H1 (cell line): ENCODE measurements around the gene BCAS4. TPM values are rescaled to one million over a fixed set of nuclear protein-coding genes. Genes with fewer than 3 reads are reported as not detected.

Experiments used
- CTCF ChIA-PET: fragments of 300-600 bp; sonication (Branson Sonifier 250); formaldehyde crosslinking; loops from one replicate; lab custom pipeline; 2021; ENCODE audit not compliant: partially characterized antibody; lab: Charles Lee
- POLR2A ChIA-PET: fragments of 300-600 bp; sonication (Branson Sonifier 250); formaldehyde crosslinking; loops from one replicate; lab custom pipeline; 2021; ENCODE audit warnings: inconsistent platforms; ENCODE audit not compliant: partially characterized antibody; lab: Charles Lee
- DNase-seq, 2 experiments: peaks; one replicate each; pipeline versions ENCODE4 v3.0.0 to v3.0.0-alpha.2; 2010 to 2022; ENCODE audit warnings: low spot score in 2 of 2, low read depth in 1 of 2, mixed read lengths in 1 of 2
- FAIRE-seq: peaks from 2 replicates; lab custom pipeline; 2011; peaks lifted over from hg19 to GRCh38; lab: Jason Lieb, UNC
- H2AFZ ChIP-seq: 2 replicates; pipeline ENCODE4 v1.8.1; 2012; ENCODE audit warnings: low read length, inconsistent platforms
- H2AK5ac ChIP-seq: 2 replicates; pipeline ENCODE4 v1.6.1; 2013; ENCODE audit warnings: low read depth, low read length
- H2BK120ac ChIP-seq: replicated peaks from 2 replicates; pipeline ENCODE3; 2013; ENCODE audit warnings: low read depth, low read length, inconsistent platforms
- H2BK12ac ChIP-seq: 2 replicates; pipeline ENCODE4 v1.6.1; 2013; ENCODE audit warnings: low read depth, low read length
- H2BK15ac ChIP-seq: 2 replicates; pipeline ENCODE4 v1.6.1; 2013; ENCODE audit warnings: low read length
- H2BK20ac ChIP-seq: 2 replicates; pipeline ENCODE4 v1.6.1; 2013; ENCODE audit warnings: low read length
- H2BK5ac ChIP-seq: 2 replicates; pipeline ENCODE4 v1.6.1; 2013; ENCODE audit warnings: low read depth, low read length
- H3K14ac ChIP-seq: 2 replicates; pipeline ENCODE4 v1.6.1; 2013; ENCODE audit warnings: inconsistent platforms; ENCODE audit not compliant: insufficient read length
- H3K18ac ChIP-seq: 2 replicates; pipeline ENCODE4 v1.6.1; 2013; ENCODE audit warnings: low read length; ENCODE audit errors: extremely low read depth
- H3K23ac ChIP-seq: 2 replicates; pipeline ENCODE4 v1.6.1; 2013; ENCODE audit warnings: inconsistent platforms; ENCODE audit not compliant: insufficient read length
- H3K23me2 ChIP-seq: 2 replicates; pipeline ENCODE4 v1.6.1; 2013; ENCODE audit warnings: low read depth, low read length
- H3K27ac ChIP-seq: 2 replicates; pipeline ENCODE4 v1.6.1; 2011; ENCODE audit warnings: low read depth, low read length, inconsistent platforms
- H3K27me3 ChIP-seq, 4 experiments: replicated peaks in 1 of 4; 1 replicate in 1 of 4; 2 replicates in 3 of 4; pipeline versions ENCODE4 v1.6.1 to v1.8.1; 2011 to 2013; ENCODE audit warnings: low read length in 3 of 4, mild to moderate bottlenecking in 3 of 4, inconsistent platforms in 2 of 4, mixed read lengths in 2 of 4, moderate library complexity in 1 of 4; ENCODE audit not compliant: control insufficient read depth in 3 of 4, insufficient read depth in 3 of 4; ENCODE audit errors: extremely low read depth in 1 of 4
- H3K36me3 ChIP-seq, 4 experiments: 2 replicates each; pipeline versions ENCODE4 v1.6.1 to v1.8.1; 2011 to 2013; ENCODE audit warnings: mild to moderate bottlenecking in 4 of 4, low read length in 3 of 4, moderate library complexity in 2 of 4, control low read depth in 1 of 4, inconsistent platforms in 1 of 4; ENCODE audit not compliant: insufficient read depth in 4 of 4, control insufficient read depth in 2 of 4
- H3K4ac ChIP-seq: replicated peaks from 2 replicates; pipeline ENCODE3; 2013; ENCODE audit warnings: low read length, low read depth, mixed read lengths, inconsistent platforms; ENCODE audit not compliant: insufficient read length
- H3K4me1 ChIP-seq, 4 experiments: replicated peaks in 1 of 4; 1 replicate in 1 of 4; 2 replicates in 3 of 4; pipeline versions ENCODE4 v1.6.1 to v1.8.1; 2011 to 2013; ENCODE audit warnings: low read length in 3 of 4, inconsistent platforms in 2 of 4, mixed read lengths in 1 of 4; ENCODE audit not compliant: insufficient read depth in 4 of 4, control insufficient read depth in 3 of 4
- H3K4me2 ChIP-seq, 2 experiments: 2 replicates each; pipeline versions ENCODE4 v1.6.1 to v1.8.1; 2011 to 2013; ENCODE audit warnings: low read depth in 2 of 2, low read length in 2 of 2, control low read depth in 1 of 2, inconsistent platforms in 1 of 2, mild to moderate bottlenecking in 1 of 2; ENCODE audit not compliant: insufficient read depth in 1 of 2
- H3K4me3 ChIP-seq, 4 experiments: fragments of 200-600, 300-600 bp in 1 of 4; sonication (generic), shearing (Covaris generic), sonication (Bioruptor Twin) in 1 of 4; 2 replicates each; pipeline versions ENCODE4 v1.5.1 to v1.8.1; 2011 to 2016; ENCODE audit warnings: low read length in 4 of 4, low read depth in 3 of 4, control low read depth in 2 of 4, inconsistent platforms in 2 of 4, mild to moderate bottlenecking in 2 of 4, mixed read lengths in 1 of 4, moderate library complexity in 1 of 4; ENCODE audit not compliant: insufficient read depth in 2 of 4; ENCODE audit errors: extremely low read depth in 1 of 4
- H3K56ac ChIP-seq: replicated peaks from 2 replicates; pipeline ENCODE3; 2013; ENCODE audit warnings: low read depth, mild to moderate bottlenecking, mixed read lengths, low read length, inconsistent platforms; ENCODE audit not compliant: insufficient read length
- H3K79me1 ChIP-seq: 2 replicates; pipeline ENCODE4 v1.6.1; 2013; ENCODE audit warnings: low read depth, low read length, control low read depth
- H3K79me2 ChIP-seq, 2 experiments: 2 replicates each; pipeline versions ENCODE4 v1.6.1 to v1.8.1; 2012 to 2013; ENCODE audit warnings: low read length in 2 of 2, mild to moderate bottlenecking in 2 of 2, inconsistent platforms in 1 of 2; ENCODE audit not compliant: insufficient read depth in 2 of 2, control insufficient read depth in 1 of 2
- H3K9ac ChIP-seq, 4 experiments: replicated peaks in 1 of 4; 1 replicate in 1 of 4; 2 replicates in 3 of 4; pipeline versions ENCODE4 v1.6.1 to v1.8.1; 2011 to 2013; ENCODE audit warnings: low read depth in 3 of 4, low read length in 3 of 4, control low read depth in 2 of 4, mild to moderate bottlenecking in 2 of 4, moderate library complexity in 2 of 4, inconsistent platforms in 1 of 4; ENCODE audit errors: extremely low read depth in 1 of 4
- H3K9me3 ChIP-seq, 2 experiments: 2 replicates each; pipeline versions ENCODE4 v1.6.1 to v1.8.1; 2012 to 2013; ENCODE audit warnings: mild to moderate bottlenecking in 2 of 2, moderate library complexity in 2 of 2, control low read depth in 1 of 2, inconsistent platforms in 1 of 2, low read depth in 1 of 2, low read length in 1 of 2, mixed read lengths in 1 of 2; ENCODE audit not compliant: insufficient read depth in 2 of 2
- H4K20me1 ChIP-seq, 2 experiments: replicated peaks in 1 of 2; 2 replicates each; pipeline versions ENCODE3 to v1.8.1; 2011 to 2013; ENCODE audit warnings: inconsistent platforms in 2 of 2, low read length in 2 of 2, mild to moderate bottlenecking in 1 of 2; ENCODE audit not compliant: insufficient read depth in 2 of 2, control insufficient read depth in 1 of 2
- H4K5ac ChIP-seq: 2 replicates; pipeline ENCODE4 v1.6.1; 2013; ENCODE audit warnings: low read length, low read depth, mixed read lengths, inconsistent platforms; ENCODE audit not compliant: insufficient read length
- H4K8ac ChIP-seq: 2 replicates; pipeline ENCODE4 v1.8.0; 2013; ENCODE audit warnings: mild to moderate bottlenecking, moderate library complexity, low read length, inconsistent platforms; ENCODE audit not compliant: insufficient read depth; ENCODE audit errors: extremely low read depth
- H4K91ac ChIP-seq: replicated peaks from 2 replicates; pipeline ENCODE3; 2013; ENCODE audit warnings: low read length, mixed read lengths, inconsistent platforms; ENCODE audit not compliant: insufficient read length
- CEBPB ChIP-seq: IDR thresholded peaks from 2 replicates; pipeline ENCODE4 v1.6.1; 2012; ENCODE audit warnings: low read depth, low read length
- EGR1 ChIP-seq: IDR thresholded peaks from 2 replicates; pipeline ENCODE4 v1.6.1; 2011; ENCODE audit warnings: low read depth, low read length, borderline replicate concordance
- KDM1A ChIP-seq: fragments of 200-600, 300-600 bp; sonication (generic); IDR thresholded peaks from 2 replicates; pipeline ENCODE4 v1.7.1; 2016; ENCODE audit warnings: mild to moderate bottlenecking, low read length, borderline replicate concordance
- KDM5A ChIP-seq: fragments of 200-600 bp; IDR thresholded peaks from 2 replicates; pipeline ENCODE4 v1.7.1; 2012; ENCODE audit warnings: mild to moderate bottlenecking, low read length, inconsistent platforms, mixed read lengths
- RBBP5 ChIP-seq: IDR thresholded peaks from 2 replicates; pipeline ENCODE4 v1.7.1; 2012; ENCODE audit warnings: low read depth, mild to moderate bottlenecking, inconsistent platforms, low read length, moderate library complexity, borderline replicate concordance
- RFX5 ChIP-seq: IDR thresholded peaks from 2 replicates; pipeline ENCODE4 v1.6.1; 2011; ENCODE audit warnings: low read depth, low read length, improper control_type of control experiment, borderline replicate concordance
- RXRA ChIP-seq: IDR thresholded peaks from 2 replicates; pipeline ENCODE4 v1.6.1; 2011; ENCODE audit warnings: low read depth, mild to moderate bottlenecking, low read length, moderate library complexity; ENCODE audit not compliant: insufficient read depth
- WGBS, 2 experiments: shearing (Covaris generic) in 1 of 2; methylation state at CpG; one replicate each; pipeline versions ENCODE4 v1.1.6 to v1.1.7; 2013 to 2015; ENCODE audit warnings: low lambda C conversion rate in 2 of 2, mixed read lengths in 2 of 2, inconsistent platforms in 1 of 2, low coverage in 1 of 2, missing lambda C conversion rate in 1 of 2; ENCODE audit not compliant: insufficient replicate concordance in 2 of 2, insufficient coverage in 1 of 2, insufficient read length in 1 of 2; ENCODE audit errors: extremely low coverage in 1 of 2, missing lambda C conversion rate in 1 of 2; 5-methylcytosine and 5-hydroxymethylcytosine counted together
- polyA plus RNA-seq, 7 experiments: library from polyadenylated mRNA; depleted of rRNA in 3 of 7; stranded (reverse) in 5 of 7; unstranded in 2 of 7; fragments of >200 nt in 5 of 7; fragments of 200-250 nt in 2 of 7; gene quantifications; 1 replicate in 5 of 7; 2 replicates in 1 of 7; 4 replicates in 1 of 7; pipeline versions ENCODE4 v1.2.1 to v1.2.3, GENCODE V29; 2011 to 2013; ENCODE audit warnings: missing spikeins in 2 of 7, mixed read lengths in 2 of 7
- total RNA-seq: library from RNA; stranded (reverse); fragmentation: NEBNext Ultra II Directional; extraction: Animal tissue kit (Norgen Biotek cat#: 25700); gene quantifications from 2 replicates; pipeline ENCODE4 v1.2.1, GENCODE V29; 2021
- TF ChIP-seq, protein P1 (sequence below): IDR thresholded peaks from 2 replicates; pipeline ENCODE4 v1.6.1; 2012; ENCODE audit warnings: low read length, inconsistent platforms

BCAS4 gene
- total and polyA plus RNA-seq, 2 of the 8 experiments (the other 6 are each of a cell fraction or from before 2014, with no cell fraction given), result 21.2 to 23.6 TPM

DNA sequence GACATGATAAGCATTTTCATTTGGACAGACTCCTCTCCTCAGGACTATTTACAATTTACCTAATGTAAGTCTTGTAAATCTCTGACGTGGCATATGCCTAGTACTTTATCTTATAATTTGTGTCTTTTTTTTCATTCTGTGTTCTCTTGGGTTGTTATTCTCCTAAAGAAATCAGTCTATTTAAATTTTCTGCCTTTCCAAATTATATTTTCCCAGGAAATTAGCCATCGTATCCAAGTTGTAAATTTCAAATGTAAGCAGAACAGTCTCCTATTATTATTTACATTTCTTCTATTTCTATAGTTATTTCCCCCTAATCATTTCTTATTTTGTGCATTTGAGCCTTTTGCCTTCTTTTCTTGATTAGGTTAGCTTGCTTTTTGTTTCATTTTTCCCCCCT is 17.5 kb upstream of the BCAS4 start:
- H3K27ac ChIP-seq, result no peak overlapping the region
- FAIRE-seq, result no peak

More for the DNA sequence above, 17.5 kb upstream of the BCAS4 start:
- Histone ChIP-seq H3K4ac (no peak overlapping the region), H4K91ac (no peak overlapping the region)
- no peak for TF ChIP-seq CEBPB
- TF ChIP-seq EGR1, result no peak
- no peak for TF ChIP-seq KDM5A
- TF ChIP-seq KDM1A, result no peak
- TF ChIP-seq RFX5, result no peak
- TF ChIP-seq RXRA, result no peak
- TF ChIP-seq, protein P1, sequence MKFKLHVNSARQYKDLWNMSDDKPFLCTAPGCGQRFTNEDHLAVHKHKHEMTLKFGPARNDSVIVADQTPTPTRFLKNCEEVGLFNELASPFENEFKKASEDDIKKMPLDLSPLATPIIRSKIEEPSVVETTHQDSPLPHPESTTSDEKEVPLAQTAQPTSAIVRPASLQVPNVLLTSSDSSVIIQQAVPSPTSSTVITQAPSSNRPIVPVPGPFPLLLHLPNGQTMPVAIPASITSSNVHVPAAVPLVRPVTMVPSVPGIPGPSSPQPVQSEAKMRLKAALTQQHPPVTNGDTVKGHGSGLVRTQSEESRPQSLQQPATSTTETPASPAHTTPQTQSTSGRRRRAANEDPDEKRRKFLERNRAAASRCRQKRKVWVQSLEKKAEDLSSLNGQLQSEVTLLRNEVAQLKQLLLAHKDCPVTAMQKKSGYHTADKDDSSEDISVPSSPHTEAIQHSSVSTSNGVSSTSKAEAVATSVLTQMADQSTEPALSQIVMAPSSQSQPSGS, result no peak
- no peak for TF ChIP-seq RBBP5
- TF ChIP-seq, all 59 proteins: peak for 0
- no peak overlapping the region for H2BK12ac ChIP-seq
- no peaks in the 10 kb centered on the region for H3K9me3 ChIP-seq
- H4K8ac ChIP-seq, result no peak overlapping the region
- H3K56ac ChIP-seq, result no peak overlapping the region
- no peaks in the 10 kb centered on the region for H3K27me3 ChIP-seq
- 87% methylated on average over 2 of the region's 2 CpGs; no CpG with 5 or more reads in 1 of the 2 experiments for WGBS, 2 experiments
- no peak overlapping the region for H2AK5ac ChIP-seq
- no peak overlapping the region for H2BK120ac ChIP-seq
- no peak overlapping the region for H3K23ac ChIP-seq
- H2BK20ac ChIP-seq, result no peak overlapping the region
- no peaks in the 10 kb centered on the region for H3K23me2 ChIP-seq
- POLR2A ChIA-PET, result no interaction called here
- no peak overlapping the region for H3K18ac ChIP-seq
- H3K9ac ChIP-seq, result no peak overlapping the region
- no peak for DNase-seq
- H3K79me1 ChIP-seq, result no peaks in the 10 kb centered on the region
- no peak overlapping the region for H2BK5ac ChIP-seq
- H3K4me2 ChIP-seq, result no peak overlapping the region
- H3K14ac ChIP-seq, result no peak overlapping the region
- H3K4me3 ChIP-seq, result no peak overlapping the region
- H2BK15ac ChIP-seq, result no peak overlapping the region
- no peaks in the 10 kb centered on the region for H3K79me2 ChIP-seq
- no peak overlapping the region for H4K5ac ChIP-seq
- H2AFZ ChIP-seq, result no peak overlapping the region
- no peaks in the 10 kb centered on the region for H3K36me3 ChIP-seq
- no peaks in the 10 kb centered on the region for H4K20me1 ChIP-seq
- H3K4me1 ChIP-seq, result peaks cover 0 to 4% (median under 1%) of the 10 kb centered on the region in 4 experiments; a peak in 2 of 7 replicates
- CTCF ChIA-PET, result interaction anchor here (1.0 to 1.9 kb wide), 5 partner anchors 11 to 161 kb away, joined by 3 to 8 read pairs (median 4); no protein-coding TSS in a partner anchor
